ENCODE results near the gene ARPC1A.
A peak's percentile ranks its signal among the peaks of the same experiment; 100 is the strongest.

GRCh38 chr7:99380823-99381663 lies 55.3 kb downstream of the ARPC1A start:
- TF ChIP-seq CTCF (IDR thresholded peaks at IDR 0.05 in 8 of 11, conservative IDR thresholded peaks at IDR 0.05 in 3 of 11) (peak in 1 of 11 experiments; percentile 14), POLR2AphosphoS5 (IDR thresholded peaks at IDR 0.05) (peak; percentile 80 to 86 (median 81))

All from spleen (tissue), 7 donors.